NCI-H2196 treated with DMSO at 0.1 percent for 48 hours (cell line): Measurements from ENCODE around the gene DLEC1.
"Not testable (repeated sequence)": the region's sequence is repeated elsewhere in the genome, so short reads cannot be mapped to it uniquely, and the experiment has no call there.

Source experiments
- DNase-seq: peaks from one replicate; lab custom pipeline; 2025; ENCODE audit not compliant: unreplicated experiment; lab: John Stamatoyannopoulos, UW

DLEC1 gene

DNA sequence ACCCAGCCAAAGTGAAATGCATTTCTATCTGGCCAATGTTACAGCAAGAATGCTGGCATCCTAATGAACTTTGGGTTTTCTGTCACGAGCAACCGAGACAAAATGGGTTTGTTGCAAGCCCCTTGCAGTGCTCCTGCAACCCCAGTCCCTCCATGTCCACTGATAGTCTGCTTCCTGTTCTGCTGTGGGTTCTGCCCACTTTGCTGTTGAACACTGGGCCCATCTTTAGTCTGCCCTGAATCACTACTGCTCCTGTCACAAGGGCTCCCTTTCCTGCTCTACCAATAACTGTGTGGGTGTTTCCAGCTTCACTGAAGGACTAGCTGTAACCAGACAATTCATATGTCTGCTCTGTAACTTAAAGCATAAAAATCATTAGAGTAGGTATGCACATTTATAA lies 113.6 kb downstream of the DLEC1 start:
- no peak for DNase-seq

DNA sequence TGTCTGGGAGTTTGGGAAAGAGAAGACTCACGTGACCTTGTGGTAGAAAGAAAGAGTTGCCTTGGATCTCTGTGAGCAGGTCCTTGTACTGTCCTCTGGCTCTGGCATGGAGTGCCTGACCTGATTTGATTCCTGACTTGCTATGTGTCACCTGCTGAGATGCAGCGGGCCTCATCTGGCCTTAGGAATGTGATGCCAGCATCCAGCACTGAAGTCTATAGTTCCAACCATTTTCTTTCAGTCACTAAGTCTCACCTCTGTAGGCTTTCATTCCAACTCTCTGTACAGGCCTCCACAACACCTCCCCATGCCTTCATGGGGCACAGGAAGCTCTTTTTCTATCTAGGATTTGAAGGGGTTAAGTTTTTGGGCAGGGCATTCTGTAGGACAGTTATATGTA lies 114.2 kb downstream of the DLEC1 start:
- no peak for DNase-seq

DNA sequence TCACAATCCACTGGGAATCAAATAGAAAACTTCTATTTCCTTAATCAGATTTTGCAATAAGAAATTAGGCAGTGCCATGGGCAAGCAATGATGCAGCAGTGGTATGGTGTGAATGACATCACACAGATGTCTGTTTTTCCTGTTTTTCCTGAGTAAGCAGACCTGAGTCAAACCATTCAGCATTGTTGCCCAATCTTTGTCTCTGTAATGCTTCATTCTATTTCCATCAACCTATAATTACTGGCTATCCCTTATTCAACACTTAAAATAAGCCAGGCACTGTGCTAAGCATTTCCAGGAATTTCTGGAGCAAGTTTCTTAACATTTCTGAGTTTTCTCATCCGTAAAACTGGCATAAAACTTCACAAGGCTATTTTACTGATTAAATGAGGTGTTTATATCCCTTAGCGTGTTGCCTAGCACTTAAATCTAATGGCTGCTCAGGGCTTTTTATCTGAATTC lies 115.1 kb downstream of the DLEC1 start:
- DNase-seq: no peak

DNA sequence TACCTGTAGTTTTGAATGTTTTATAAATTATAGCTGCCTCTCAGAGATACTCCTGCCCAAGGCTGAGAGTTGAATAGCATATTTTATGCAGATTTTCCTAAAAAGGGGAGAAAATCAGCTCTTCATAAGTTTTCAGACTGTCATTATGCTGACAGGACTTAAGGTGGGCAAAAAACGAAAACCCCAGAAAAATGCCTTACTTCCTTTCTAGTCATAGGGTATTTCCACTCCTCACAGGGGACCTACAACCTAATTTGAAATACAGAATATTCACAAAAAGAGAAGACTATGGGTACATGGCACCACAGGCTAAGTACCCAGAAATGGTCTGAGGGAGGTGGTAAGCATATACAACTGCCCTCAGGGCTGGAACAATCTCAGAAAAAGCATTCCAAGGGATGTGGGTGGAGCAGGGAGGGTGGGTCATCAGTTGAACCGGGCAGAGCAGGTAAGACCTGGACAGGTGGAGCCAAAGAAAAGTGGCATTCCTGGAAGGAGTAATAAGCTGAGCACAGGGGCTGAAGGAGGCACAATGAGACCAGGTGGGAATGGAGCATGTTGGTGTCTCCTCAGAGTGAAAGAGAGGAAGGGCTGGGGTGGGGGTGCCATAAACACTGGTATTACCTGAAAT lies 115.7 kb downstream of the DLEC1 start:
- DNase-seq: no peak

DNA sequence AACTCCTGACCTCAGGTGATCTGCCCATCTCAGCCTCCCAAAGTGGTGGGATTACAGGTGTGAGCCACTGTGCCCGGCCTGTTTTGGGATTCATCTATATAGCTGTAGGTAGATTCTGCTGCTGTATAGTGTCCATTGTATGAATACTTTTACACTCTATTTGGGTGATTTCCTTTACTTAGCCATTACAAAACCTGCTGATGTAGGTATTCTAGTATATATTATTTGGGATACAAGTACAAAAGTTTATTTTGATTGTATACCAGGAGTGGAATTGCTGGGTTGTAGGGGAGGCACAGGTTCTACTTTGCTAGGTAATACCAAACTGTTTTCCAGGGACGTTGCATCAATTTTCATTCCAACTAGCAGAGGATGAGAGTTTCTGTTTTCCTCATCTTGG lies 116.8 kb downstream of the DLEC1 start:
- no peak for DNase-seq

DNA sequence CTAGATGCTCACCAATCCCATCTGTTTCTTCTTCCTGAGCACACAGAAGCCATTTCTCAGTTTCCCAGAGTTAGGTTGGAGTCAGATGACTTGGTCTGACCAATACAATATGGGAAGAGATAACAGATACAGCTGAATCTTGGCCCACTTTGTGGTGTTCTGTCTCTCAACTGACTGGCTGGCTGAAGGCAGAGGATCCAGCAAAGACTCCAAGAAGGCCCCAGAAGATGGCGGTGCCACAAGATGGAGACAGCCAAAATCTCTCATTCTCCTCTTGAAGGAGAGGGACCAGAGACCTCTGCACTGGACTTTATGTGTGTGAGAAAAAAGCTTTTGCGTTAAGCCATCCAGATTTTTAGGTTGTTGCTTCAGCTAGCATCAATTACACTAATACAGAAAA lies 118.1 kb downstream of the DLEC1 start:
- DNase-seq: no peak

DNA sequence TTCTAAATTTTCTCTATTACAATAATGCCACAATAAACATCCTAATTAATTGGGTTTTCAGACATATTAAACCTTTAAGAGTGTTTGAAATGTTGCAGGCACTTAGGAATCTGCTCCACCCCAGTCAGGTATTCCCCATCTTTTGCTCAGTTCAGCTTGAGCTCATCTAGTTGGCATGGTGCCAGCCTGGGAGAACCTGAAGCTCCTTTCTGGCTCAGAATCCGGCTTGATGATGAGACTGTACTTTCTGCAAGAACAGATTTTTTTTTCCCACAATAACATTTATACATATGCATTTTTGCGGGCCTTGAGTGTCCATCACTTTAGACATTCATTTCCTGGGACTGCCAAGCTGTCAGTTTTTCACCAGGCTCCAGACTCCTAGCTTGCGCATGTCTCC lies 118.6 kb downstream of the DLEC1 start:
- DNase-seq: no peak

DNA sequence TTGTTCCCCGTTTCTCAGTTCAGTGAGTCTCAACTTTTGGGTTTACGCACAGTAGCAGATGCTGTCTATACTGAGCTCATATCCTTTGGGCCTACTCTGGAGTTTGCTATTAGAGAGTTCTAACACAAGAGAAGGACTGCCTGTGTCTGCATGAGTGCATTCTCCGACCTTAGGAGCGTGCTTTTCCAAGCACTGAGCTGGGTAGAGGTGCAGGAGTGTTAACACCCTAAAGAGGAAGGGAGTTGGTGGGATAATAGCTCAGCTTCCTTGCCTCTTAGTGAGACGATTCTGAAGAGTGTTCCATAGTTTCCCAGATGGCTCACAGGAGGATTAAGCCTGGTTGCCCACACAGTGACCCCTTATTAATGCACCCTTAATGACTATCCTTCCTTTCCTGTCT lies 119.5 kb downstream of the DLEC1 start:
- DNase-seq: no peak

DNA sequence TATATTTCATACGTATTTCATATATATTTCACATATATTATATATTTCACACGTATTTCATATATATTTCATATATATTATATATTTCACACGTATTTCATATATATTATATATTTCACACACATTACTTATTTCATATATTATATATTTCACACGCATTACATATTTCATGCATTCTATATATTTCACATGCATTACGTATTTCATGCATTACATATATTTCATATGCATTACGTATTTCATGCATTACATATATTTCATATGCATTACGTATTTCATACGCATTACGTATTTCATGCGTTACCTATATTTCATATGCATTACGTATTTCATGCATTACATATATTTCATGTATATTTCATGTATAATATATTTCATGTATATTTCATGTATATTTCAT lies 121.7 kb downstream of the DLEC1 start:
- not testable (repeated sequence) for DNase-seq

DNA sequence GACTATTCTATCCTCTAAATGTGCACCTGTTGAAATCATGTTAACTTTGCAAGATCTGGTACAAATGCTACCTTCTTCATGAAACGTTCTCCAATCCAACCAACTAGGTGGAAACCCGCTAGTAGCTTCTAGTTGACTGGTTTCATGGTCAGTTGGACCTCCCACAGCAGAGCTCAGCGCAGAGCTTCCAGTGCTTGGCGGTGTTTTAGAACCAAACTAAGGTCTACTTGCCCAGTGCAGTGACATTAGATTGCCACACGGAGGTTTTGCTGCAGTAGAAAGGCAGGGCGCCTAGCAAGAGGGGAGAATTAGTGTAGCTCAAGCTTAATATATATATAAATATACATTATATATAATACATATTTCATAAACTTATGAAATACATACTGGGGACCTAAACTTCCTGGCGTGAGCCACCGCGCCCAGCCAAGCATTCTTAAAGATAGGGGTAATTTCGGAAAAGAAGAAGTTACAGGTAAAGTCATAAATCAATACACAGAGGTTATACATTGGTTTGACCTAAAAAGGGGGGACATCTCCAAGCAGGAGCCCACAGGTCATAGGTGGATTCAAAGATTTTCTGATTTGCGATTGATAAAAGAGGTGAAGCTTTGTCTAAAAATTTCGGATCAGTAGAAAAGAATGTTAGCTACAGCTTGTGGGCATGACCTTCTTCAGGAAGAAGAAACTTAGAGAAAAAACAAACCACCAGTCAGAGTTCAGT lies 124.3 kb downstream of the DLEC1 start:
- no peak for DNase-seq

DNA sequence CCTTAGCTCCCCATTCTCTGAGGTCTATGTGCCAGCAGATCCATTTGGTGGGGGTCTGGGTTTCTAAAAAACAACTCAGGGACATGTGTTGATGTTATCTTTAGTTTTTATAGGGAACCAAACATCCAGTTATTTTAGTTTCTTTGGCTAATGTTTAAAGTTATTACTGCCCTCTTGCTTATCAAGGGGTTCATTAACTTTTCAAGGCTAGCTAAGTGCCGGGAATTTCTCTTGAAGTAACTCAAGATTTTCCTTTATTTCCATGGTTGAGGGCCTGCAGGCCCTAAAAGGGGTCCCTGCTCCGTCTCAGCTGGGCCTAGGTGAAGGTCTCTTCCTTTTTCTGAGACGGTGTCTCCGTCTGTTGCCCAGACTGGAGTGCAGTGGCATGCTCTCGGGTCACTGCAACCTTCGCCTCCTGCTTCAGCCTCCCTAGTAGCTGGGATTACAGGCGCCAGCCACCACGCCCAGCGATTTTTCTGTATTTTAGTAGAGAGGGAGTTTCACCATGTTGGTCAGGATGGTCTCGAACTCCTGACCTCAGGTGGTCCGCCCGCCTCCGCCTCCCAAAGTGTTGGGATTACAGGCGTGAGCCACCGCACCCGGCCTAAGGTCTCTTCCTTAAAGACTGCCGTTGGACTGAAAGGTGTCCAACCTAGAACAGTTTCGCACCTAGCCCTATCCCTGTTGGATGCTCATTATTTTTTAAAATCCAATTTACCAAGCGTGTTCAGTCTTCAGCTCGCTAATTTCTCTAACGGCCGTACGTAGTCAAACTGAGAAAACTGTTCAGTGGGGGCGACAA lies 125.0 kb downstream of the DLEC1 start:
- DNase-seq: no peak

DNA sequence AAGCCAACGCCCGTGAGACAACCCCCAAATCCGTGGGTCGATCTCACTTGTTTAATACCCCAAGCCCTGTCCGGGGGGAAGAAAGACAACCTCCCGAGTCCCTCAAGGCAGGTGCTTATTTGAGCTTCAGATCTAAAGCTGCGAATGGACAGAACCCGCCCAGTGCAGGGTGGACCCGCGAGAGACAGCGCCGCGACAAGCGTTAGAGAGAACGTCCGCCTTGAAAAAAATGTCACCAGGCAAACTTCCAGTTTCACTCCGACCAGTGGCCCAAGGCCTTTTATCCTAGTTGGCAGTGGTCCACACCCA lies 125.6 kb downstream of the DLEC1 start:
- no peak for DNase-seq

DNA sequence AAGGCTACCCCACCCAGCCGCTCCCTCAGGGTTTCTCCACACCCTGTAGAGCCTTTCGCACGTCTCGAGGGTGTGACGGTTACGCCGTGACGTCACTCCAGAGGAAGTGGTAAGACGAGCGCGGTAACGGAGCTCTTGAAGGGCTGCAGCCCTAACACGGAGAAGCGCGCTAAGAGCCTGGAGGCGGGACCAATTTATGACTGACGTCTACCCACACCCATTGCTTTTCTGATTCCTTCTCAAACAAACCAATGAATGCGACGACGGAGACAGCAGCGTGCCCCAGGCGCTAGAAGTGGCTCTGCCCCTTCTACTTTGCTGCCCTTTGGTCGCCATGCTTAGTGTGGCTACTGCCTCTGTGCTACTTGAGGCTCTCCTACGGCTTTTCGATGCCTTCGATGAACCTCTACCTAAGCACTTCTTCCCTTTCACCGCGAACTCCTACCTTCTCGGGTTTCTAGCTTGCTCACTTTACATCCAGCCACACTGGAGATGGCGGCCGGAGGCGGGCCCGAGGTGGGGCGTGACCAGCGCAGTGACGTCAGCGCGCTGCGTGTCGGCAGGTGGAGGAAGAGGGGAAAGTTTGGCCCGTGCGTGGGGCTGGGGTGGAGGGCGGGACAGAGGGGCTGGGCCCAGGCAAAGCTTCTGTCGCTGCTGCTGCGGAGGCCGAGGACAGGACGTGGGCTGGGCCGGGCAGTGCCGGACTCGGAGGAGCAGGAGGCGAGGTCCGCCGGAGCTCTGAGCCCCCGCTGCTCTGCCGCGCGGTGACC lies 126.1 kb downstream of the DLEC1 start, which contains the start of gene OXSR1:
Gene OXSR1, plus strand, starts transcription at position 586 of the 770 bp plus-strand sequence. CDS start 340 bp downstream, outside the sequence.
- DNase-seq: peak; percentile 89

DNA sequence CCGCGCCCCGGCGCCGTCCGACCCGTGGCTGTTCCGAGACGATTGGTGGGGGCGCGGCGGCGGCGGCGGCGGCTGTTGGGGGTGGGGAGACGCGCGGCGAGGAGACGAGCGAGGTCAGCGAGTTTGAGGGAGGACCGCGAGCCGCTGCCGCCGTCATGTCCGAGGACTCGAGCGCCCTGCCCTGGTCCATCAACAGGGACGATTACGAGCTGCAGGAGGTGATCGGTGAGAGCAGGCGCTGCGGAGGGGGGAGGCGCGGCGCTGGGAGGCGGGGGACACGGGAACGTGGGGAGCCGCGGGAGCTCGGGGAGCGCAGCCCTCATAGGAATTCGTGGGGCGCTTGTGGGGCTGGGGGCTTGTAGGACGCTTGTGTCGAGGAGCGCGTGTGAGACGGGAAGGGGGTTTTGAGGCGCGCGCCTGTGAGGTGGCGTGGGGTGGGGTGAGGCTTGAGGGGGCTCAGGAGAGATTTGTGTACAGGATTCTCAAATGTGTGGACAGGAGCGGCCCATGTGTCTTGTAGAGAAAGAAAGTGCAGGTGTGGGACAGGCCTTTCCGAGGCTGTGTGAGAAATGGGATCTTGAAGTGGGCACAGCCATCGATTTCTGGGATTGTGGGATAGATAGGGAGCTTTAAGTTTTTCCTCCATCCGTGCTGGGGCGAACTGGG lies 126.8 kb downstream of the DLEC1 start:
- DNase-seq: no peak

DNA sequence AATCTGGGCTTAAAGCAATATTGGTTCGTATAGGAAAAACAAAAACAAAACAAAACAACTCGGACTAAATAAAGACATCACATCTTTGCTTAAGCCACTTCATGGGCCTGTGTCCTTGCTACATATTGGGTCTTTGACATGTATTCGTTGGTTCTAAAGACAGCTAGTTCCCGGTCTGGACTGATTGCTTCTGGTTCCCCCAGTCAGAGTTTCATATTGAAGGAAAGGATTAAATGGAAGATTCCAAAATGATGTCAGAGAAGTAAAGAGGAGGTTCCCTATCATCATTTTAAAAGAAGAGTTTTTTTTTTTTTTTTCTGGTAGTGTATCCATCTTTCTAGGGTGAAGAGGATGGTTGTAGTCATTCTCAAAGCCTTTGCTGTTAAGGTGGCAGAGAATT lies 128.6 kb downstream of the DLEC1 start:
- no peak for DNase-seq

DNA sequence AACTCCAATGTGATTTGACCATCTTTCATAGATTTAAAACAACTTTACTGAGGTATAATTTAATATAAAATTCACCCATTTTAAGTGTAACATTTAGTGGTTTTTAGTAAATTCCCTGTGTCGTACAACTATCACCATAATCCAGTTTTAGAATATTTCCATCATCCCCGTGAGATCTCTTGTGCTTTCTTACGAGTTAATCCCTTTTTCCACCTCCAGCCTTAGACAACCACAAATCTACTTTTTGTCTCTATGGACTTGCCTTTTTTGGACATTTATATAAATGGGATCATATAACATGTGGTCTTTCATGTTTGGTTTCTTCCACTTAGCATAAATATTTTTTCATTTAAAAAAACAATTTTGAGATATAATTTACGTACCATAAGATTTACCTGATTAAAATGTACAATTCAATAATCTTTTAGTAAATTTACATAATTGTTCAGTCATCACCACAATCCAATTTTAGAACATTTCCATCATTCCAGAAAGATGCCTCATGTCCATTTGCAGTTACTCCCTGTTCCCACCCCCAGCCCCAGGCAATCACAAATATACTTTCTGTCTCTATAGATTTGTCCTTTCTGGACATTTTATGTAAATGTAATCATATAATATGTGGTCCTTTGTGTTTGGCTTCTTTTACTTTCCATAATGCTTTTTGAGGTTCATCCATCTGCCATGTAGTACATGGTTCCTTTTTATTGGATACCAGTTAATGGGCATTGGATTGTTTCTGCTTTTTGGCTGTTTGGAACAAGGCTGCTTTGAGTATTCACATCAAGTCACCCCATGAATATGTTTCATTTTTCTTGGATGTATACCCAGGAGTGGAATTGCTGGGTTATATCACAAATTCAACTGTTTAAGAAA lies 129.4 kb downstream of the DLEC1 start:
- no peak for DNase-seq

DNA sequence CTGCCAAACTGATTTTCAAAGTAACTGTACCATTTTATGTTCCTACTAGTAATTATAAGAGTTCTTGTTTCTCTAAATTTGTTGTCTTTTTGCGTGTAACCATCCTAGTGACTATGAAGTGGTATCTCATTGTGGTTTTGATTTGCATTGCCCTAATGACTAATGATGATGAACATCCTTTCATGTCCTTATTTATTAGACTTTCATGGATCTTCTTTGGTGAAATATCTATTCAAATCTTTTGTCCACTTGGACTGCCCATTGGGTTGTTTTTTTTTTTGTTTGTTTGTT lies 130.0 kb downstream of the DLEC1 start:
- DNase-seq: no peak

DNA sequence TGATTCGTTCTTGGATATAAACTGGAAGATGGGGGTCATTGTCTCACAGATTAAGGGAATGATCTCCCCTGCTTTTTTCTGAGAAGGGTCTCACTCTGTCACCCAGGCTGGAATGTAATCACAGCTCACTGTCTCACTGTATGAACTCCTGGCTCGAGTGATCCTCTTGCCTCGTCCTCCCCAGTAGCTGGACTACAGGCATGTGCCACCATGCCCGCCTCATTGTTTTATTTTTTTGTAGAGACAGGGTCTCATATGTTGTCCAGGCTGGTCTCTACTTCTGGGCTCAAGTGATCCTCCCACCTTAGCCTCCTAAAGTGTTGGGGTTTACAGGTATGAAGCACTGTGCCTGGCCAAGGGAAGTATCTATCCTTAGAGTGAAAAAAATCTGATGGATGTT lies 131.7 kb downstream of the DLEC1 start:
- DNase-seq: no peak

DNA sequence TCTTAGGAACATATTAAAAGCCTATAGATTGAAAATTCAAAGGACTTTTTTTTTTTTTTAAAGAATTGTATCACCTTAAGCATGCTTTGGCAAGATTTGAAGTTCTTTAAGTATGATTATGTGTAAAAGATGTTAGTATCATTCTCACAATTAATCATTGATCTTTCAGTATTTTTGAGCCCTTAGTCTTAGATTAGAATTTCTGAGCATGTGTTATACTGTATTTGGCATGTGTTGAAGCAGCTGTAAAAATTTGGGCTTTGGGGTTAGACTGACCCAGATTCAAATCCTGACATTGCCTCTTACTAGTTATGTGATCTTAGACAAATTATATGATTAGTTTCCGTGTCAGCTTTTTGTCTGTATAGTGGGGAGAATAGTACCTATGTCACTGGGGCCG lies 132.6 kb downstream of the DLEC1 start:
- no peak for DNase-seq
